Ishikawa (cell line): Measurements from ENCODE around the gene RASA4B.

Source experiments
- EGR1 ChIP-seq: IDR thresholded peaks from 2 replicates; pipeline ENCODE4 v1.6.1; 2012
- EP300 ChIP-seq: IDR thresholded peaks from 2 replicates; pipeline ENCODE4 v1.6.1; 2012; ENCODE audit warnings: borderline replicate concordance
- FOXM1 ChIP-seq: IDR thresholded peaks from 2 replicates; pipeline ENCODE4 v1.6.1; 2012; ENCODE audit warnings: low read depth, borderline replicate concordance
- MAX ChIP-seq: IDR thresholded peaks from 2 replicates; pipeline ENCODE4 v1.6.1; 2012
- NFIC ChIP-seq: IDR thresholded peaks from 2 replicates; pipeline ENCODE4 v1.6.1; 2012
- RAD21 ChIP-seq: IDR thresholded peaks from 2 replicates; pipeline ENCODE4 v1.6.1; 2012; ENCODE audit warnings: low read depth
- TAF1 ChIP-seq: IDR thresholded peaks from 2 replicates; pipeline ENCODE4 v1.6.1; 2012; ENCODE audit warnings: low read depth, mild to moderate bottlenecking
- TF ChIP-seq, protein P1 (sequence below): IDR thresholded peaks from 2 replicates; pipeline ENCODE4 v1.6.1; 2012; ENCODE audit warnings: low read depth, mild to moderate bottlenecking

- TF ChIP-seq, protein P1, sequence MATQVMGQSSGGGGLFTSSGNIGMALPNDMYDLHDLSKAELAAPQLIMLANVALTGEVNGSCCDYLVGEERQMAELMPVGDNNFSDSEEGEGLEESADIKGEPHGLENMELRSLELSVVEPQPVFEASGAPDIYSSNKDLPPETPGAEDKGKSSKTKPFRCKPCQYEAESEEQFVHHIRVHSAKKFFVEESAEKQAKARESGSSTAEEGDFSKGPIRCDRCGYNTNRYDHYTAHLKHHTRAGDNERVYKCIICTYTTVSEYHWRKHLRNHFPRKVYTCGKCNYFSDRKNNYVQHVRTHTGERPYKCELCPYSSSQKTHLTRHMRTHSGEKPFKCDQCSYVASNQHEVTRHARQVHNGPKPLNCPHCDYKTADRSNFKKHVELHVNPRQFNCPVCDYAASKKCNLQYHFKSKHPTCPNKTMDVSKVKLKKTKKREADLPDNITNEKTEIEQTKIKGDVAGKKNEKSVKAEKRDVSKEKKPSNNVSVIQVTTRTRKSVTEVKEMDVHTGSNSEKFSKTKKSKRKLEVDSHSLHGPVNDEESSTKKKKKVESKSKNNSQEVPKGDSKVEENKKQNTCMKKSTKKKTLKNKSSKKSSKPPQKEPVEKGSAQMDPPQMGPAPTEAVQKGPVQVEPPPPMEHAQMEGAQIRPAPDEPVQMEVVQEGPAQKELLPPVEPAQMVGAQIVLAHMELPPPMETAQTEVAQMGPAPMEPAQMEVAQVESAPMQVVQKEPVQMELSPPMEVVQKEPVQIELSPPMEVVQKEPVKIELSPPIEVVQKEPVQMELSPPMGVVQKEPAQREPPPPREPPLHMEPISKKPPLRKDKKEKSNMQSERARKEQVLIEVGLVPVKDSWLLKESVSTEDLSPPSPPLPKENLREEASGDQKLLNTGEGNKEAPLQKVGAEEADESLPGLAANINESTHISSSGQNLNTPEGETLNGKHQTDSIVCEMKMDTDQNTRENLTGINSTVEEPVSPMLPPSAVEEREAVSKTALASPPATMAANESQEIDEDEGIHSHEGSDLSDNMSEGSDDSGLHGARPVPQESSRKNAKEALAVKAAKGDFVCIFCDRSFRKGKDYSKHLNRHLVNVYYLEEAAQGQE = no peak
- TF ChIP-seq EP300 (no peak), FOXM1 (no peak), TAF1 (no peak), RAD21 (no peak), NFIC (no peak), EGR1 (no peak), MAX (no peak)
These were observed 66.1 kb downstream of the RASA4B start for GRCh38 chr7:102451371-102452054.
